ENCODE results near the gene TPCN2. TPM values are rescaled to one million over a fixed set of nuclear protein-coding genes. Genes with fewer than 3 reads are reported as not detected.

The TPCN2 gene
- total and polyA plus RNA-seq, 7 experiments from 2014 or later: 3.3 to 29.4 (median 21.2) TPM

DNA sequence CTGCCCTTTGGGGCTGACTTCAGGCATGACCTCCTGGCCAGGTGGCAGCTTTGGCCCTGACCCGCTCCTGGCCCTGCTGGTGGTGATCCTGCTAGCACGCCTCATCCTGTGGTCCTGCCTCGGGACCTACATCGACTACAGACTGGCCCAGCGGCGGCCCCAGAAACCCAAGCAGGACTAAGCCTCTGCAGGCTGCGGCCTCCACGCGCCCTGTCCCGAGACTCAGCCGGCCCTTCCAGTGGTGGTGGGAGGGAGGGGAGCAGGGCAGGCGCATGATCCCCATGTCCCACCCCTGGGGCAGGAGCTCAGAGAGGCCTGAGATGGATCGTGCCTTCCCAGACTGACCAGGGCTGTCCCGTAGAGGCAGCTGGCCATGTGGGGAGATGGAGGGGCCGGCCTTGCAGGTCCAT, 109.1 kb downstream of the TPCN2 start:
- Mint-ChIP-seq H3K27ac (no peak overlapping the region), H3K4me3 (no peak overlapping the region), H3K27me3 (peaks cover 0 to 3% (median 0%) of the 10 kb centered on the region in 5 donors), H3K36me3 (peaks cover 0 to 5% (median 4%) of the 10 kb centered on the region in 5 donors), H3K4me1 (no peaks in the 10 kb centered on the region), H3K9me3 (peaks cover 0 to 8% (median 3%) of the 10 kb centered on the region in 11 donors)
- Histone ChIP-seq H3K4me3 (ENCODE audit: low read length) (no peak overlapping the region), H3K9me3 (ENCODE audit: control insufficient read depth in 2 of 3, low read length in 3 of 3) (no peaks in the 10 kb centered on the region), H3K27ac (ENCODE audit: low read depth, low read length) (no peak overlapping the region), H3K4me1 (ENCODE audit: control insufficient read depth in 2 of 2, insufficient read depth in 2 of 2, low read length in 2 of 2) (no peaks in the 10 kb centered on the region), H3K36me3 (ENCODE audit: control insufficient read depth in 2 of 3, insufficient read depth in 3 of 3, low read length in 3 of 3) (no peaks in the 10 kb centered on the region), H3K27me3 (ENCODE audit: control insufficient read depth in 2 of 2, insufficient read depth in 2 of 2, low read length in 2 of 2) (no peaks in the 10 kb centered on the region)
- CTCF ChIA-PET: no interaction called here
- ATAC-seq (no peak), DNase-seq (no peak)
- intact Hi-C loops (cut with micrococcal nuclease): no loop called here
- POLR2A ChIA-PET: interaction anchor here (1.5 kb wide), 1 partner anchor 21 kb away, joined by 3 read pairs; no protein-coding TSS in a partner anchor

DNA sequence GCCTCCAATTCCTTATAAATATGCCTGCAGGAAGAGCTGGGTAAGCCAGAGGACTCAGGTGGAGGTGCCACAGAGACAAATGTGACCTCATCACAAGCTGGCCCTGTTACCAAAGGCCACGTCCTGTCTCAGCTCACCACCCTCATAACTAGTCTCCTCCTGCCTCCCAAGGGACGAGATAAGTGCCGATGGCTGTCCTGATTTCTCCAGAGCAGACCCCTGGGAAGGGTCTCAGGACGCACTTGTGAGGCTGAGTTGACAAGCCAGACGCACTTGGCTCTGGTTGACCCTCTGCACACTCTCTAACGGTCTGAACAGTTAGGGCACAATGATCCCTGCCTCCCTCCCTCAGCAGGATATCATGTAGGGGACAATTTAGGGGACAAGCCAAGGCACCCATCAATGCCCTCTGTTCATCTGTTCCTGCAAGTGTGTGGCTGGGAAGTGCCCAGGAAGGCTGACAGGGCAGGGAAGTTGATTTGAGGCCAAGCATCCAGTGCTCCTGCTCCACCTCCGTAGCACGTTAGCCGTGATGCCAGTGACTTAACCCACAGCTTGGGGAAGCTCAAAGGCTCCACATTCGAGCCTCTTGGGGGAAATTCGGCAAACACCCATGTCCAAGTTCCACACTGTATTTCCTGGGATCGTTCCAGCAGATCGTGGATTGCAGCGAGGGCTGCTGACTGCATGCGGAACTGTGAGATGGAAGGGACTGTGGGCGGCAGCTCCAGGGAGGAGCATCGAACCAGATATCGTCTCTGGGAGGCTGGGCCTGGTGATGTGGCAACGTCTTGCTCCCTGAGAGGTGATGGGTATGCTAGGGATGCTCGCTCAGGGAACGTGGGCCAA, 109.8 kb downstream of the TPCN2 start:
- H3K27ac ChIP-seq (ENCODE audit: low read depth, low read length): no peak overlapping the region
- ATAC-seq: no peak
- H3K4me1 ChIP-seq (ENCODE audit: control insufficient read depth in 2 of 2, insufficient read depth in 2 of 2, low read length in 2 of 2): no peaks in the 10 kb centered on the region
- peaks cover 0 to 15% (median 6%) of the 10 kb centered on the region in 11 donors for H3K9me3 Mint-ChIP-seq
- DNase-seq: no peak
- H3K36me3 Mint-ChIP-seq: peaks cover 0 to 10% (median 8%) of the 10 kb centered on the region in 5 donors
- H3K36me3 ChIP-seq (ENCODE audit: control insufficient read depth in 2 of 3, insufficient read depth in 3 of 3, low read length in 3 of 3): no peaks in the 10 kb centered on the region
- H3K9me3 ChIP-seq (ENCODE audit: control insufficient read depth in 2 of 3, low read length in 3 of 3): no peaks in the 10 kb centered on the region
- H3K27ac Mint-ChIP-seq: no peak overlapping the region
- no peak overlapping the region for H3K4me3 Mint-ChIP-seq
- ChIA-PET CTCF (no interaction called here), POLR2A (interaction anchor here (1.5 kb wide), 1 partner anchor 22 kb away, joined by 3 read pairs; no protein-coding TSS in a partner anchor)
- H3K4me1 Mint-ChIP-seq: no peaks in the 10 kb centered on the region
- H3K4me3 ChIP-seq (ENCODE audit: low read length): no peak overlapping the region
- intact Hi-C loops (cut with micrococcal nuclease): no loop called here
- peaks cover 0 to 3% (median 0%) of the 10 kb centered on the region in 5 donors for H3K27me3 Mint-ChIP-seq
- no peaks in the 10 kb centered on the region for H3K27me3 ChIP-seq (ENCODE audit: control insufficient read depth in 2 of 2, insufficient read depth in 2 of 2, low read length in 2 of 2)

DNA sequence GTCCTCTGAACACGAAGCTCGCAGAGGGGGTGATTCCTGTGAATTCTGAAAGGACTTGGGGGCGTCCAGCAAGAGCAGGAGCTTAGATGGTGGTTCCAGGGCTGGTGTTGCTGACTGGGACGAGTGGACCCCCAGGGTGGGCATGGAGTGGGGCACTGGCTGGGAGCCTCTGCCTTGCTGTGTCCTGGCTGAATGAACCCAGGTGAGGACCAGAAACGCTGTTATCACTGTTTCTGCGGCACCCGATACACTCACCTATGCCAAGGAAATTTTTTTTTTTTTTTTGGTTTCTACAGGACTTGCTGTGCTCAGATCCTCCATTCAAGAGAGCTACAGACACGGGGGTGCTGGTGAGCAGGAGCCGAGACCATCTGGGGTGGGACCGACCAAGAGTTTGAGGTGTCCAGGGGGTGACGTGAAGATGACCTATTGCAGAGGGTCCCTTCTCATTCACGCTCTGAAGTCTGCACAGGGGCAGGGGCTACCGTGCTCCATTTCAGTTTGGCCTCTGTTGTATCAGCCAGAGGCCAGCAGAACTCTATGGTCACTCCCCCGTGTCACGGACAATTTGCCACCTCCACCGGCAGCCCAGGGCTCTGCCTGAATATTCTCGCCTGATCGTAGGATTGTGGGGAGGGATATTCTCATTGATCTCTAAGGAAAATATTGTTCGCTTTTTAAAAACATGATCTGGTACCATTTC, 110.6 kb downstream of the TPCN2 start:
- Histone ChIP-seq H3K27me3 (ENCODE audit: control insufficient read depth in 2 of 2, insufficient read depth in 2 of 2, low read length in 2 of 2) (no peaks in the 10 kb centered on the region), H3K36me3 (ENCODE audit: control insufficient read depth in 2 of 3, insufficient read depth in 3 of 3, low read length in 3 of 3) (no peaks in the 10 kb centered on the region), H3K4me3 (ENCODE audit: low read length) (no peak overlapping the region), H3K27ac (ENCODE audit: low read depth, low read length) (no peak overlapping the region), H3K9me3 (ENCODE audit: control insufficient read depth in 2 of 3, low read length in 3 of 3) (no peaks in the 10 kb centered on the region), H3K4me1 (ENCODE audit: control insufficient read depth in 2 of 2, insufficient read depth in 2 of 2, low read length in 2 of 2) (no peaks in the 10 kb centered on the region)
- H3K4me1 Mint-ChIP-seq: no peaks in the 10 kb centered on the region
- POLR2A ChIA-PET: interaction anchor here (1.5 kb wide), 1 partner anchor 23 kb away, joined by 3 read pairs; no protein-coding TSS in a partner anchor
- H3K4me3 Mint-ChIP-seq: no peak overlapping the region
- no peak for ATAC-seq
- peaks cover 2 to 17% (median 8%) of the 10 kb centered on the region in 5 donors for H3K36me3 Mint-ChIP-seq
- peaks cover 0 to 5% (median 0%) of the 10 kb centered on the region in 5 donors for H3K27me3 Mint-ChIP-seq
- CTCF ChIA-PET: no interaction called here
- H3K9me3 Mint-ChIP-seq: peaks cover 1 to 21% (median 10%) of the 10 kb centered on the region in 11 donors
- no peak overlapping the region for H3K27ac Mint-ChIP-seq
- intact Hi-C loops (cut with micrococcal nuclease): no loop called here
- DNase-seq: no peak

DNA sequence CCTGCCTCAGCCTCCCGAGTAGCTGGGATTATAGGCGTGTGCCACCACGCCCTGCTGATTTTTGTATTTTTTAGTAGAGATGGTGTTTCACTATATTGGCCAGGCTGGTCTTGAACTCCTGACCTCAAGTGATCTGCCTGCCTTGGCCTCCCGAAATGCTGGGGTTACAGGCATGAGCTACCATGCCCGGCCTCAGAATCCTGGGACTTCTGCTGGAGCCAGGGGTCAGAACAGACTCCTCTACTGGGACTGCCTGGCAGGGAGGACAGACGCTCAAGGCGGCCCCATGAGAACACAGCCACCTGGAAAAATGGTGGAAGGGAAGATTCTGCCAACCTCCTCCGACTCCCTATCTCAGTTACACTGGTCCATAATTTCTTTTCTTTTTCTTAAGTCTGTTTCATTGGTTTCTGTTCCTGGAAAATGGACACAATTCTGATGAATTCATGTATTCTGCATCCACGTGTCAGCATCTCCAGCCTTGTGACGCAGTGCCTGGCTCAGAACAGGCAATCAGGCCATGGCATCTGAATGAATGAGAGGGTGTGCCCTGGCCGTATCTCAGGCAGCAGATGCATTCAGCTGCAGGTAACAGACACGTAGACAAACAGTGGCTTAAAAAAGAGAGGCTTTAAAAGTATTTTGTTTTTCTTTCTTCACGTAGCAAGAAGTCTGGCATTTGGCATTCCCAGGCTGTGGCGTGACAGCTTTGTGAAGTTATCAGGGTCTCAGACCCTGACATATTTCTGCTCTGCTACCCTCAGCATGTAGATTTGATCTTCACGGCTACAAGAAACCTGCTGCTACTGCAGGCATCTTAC, 111.8 kb downstream of the TPCN2 start:
- H3K9me3 ChIP-seq (ENCODE audit: control insufficient read depth in 2 of 3, low read length in 3 of 3): no peaks in the 10 kb centered on the region
- Mint-ChIP-seq H3K4me3 (no peak overlapping the region), H3K9me3 (peaks cover 1 to 21% (median 10%) of the 10 kb centered on the region in 11 donors), H3K27me3 (peaks cover 0 to 5% (median 0%) of the 10 kb centered on the region in 5 donors), H3K36me3 (peaks cover 2 to 17% (median 8%) of the 10 kb centered on the region in 5 donors), H3K4me1 (peaks cover 0 to 2% (median 0%) of the 10 kb centered on the region in 7 donors), H3K27ac (no peak overlapping the region)
- H3K27ac ChIP-seq (ENCODE audit: low read depth, low read length): no peak overlapping the region
- H3K27me3 ChIP-seq (ENCODE audit: control insufficient read depth in 2 of 2, insufficient read depth in 2 of 2, low read length in 2 of 2): no peaks in the 10 kb centered on the region
- CTCF ChIA-PET: interaction anchor here (0.6 kb wide), 1 partner anchor 37 kb away, joined by 3 read pairs; no protein-coding TSS in a partner anchor
- POLR2A ChIA-PET: no interaction called here
- no peaks in the 10 kb centered on the region for H3K4me1 ChIP-seq (ENCODE audit: control insufficient read depth in 2 of 2, insufficient read depth in 2 of 2, low read length in 2 of 2)
- H3K4me3 ChIP-seq (ENCODE audit: low read length): no peak overlapping the region
- ATAC-seq: no peak
- intact Hi-C loops (cut with micrococcal nuclease): no loop called here
- no peak for DNase-seq
- no peaks in the 10 kb centered on the region for H3K36me3 ChIP-seq (ENCODE audit: control insufficient read depth in 2 of 3, insufficient read depth in 3 of 3, low read length in 3 of 3)

DNA sequence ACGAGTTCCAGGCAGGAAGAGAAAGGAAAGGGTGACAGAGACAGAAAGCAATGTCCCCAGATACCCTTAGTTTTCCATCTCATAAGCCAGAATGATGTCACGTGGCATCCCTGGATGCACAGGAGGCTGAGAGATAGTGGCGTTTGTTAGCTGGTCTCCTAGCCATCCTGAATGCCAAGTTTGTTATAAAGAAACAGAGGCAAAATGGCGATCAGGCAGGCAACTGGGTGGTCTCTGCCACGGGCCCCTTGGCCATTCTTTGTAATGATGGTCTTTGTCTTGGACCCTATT, 112.3 kb downstream of the TPCN2 start:
- Histone ChIP-seq H3K27me3 (ENCODE audit: control insufficient read depth in 2 of 2, insufficient read depth in 2 of 2, low read length in 2 of 2) (no peaks in the 10 kb centered on the region), H3K36me3 (ENCODE audit: control insufficient read depth in 2 of 3, insufficient read depth in 3 of 3, low read length in 3 of 3) (no peaks in the 10 kb centered on the region), H3K27ac (ENCODE audit: low read depth, low read length) (no peak overlapping the region), H3K4me1 (ENCODE audit: control insufficient read depth in 2 of 2, insufficient read depth in 2 of 2, low read length in 2 of 2) (no peaks in the 10 kb centered on the region), H3K9me3 (ENCODE audit: control insufficient read depth in 2 of 3, low read length in 3 of 3) (no peaks in the 10 kb centered on the region), H3K4me3 (ENCODE audit: low read length) (no peak overlapping the region)
- H3K27ac Mint-ChIP-seq: no peak overlapping the region
- H3K36me3 Mint-ChIP-seq: peaks cover 2 to 17% (median 8%) of the 10 kb centered on the region in 5 donors
- ChIA-PET CTCF (no interaction called here), POLR2A (interaction anchor here (0.6 kb wide), 1 partner anchor 165 kb away, joined by 3 read pairs; no protein-coding TSS in a partner anchor)
- intact Hi-C loops (cut with micrococcal nuclease): no loop called here
- DNase-seq (no peak), ATAC-seq (no peak)
- no peak overlapping the region for H3K4me3 Mint-ChIP-seq
- peaks cover 0 to 5% (median 0%) of the 10 kb centered on the region in 7 donors for H3K4me1 Mint-ChIP-seq
- peaks cover 0 to 5% (median 0%) of the 10 kb centered on the region in 5 donors for H3K27me3 Mint-ChIP-seq
- peaks cover 1 to 21% (median 10%) of the 10 kb centered on the region in 11 donors for H3K9me3 Mint-ChIP-seq

DNA sequence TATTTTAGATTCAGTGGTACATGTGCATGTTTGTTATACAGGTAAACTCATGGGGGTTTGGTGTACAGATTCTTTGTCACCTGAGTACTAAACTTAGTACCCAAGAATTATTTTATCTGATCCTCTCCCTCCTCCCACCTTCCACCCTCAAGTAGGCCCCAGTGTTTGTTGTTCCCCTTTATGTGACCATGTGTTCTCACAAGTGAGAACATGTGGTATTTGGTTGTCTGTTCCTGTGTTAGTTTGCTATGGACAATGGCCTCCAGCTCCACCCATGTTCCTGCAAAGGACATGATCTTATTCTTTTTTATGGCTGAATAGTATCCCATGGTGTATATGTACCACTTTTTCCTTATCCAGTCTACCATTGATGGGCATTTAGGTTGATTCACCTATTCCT, 113.8 kb downstream of the TPCN2 start:
- ChIA-PET POLR2A (no interaction called here), CTCF (no interaction called here)
- Histone ChIP-seq H3K4me1 (ENCODE audit: control insufficient read depth in 2 of 2, insufficient read depth in 2 of 2, low read length in 2 of 2) (no peaks in the 10 kb centered on the region), H3K27me3 (ENCODE audit: control insufficient read depth in 2 of 2, insufficient read depth in 2 of 2, low read length in 2 of 2) (no peaks in the 10 kb centered on the region), H3K27ac (ENCODE audit: low read depth, low read length) (no peak overlapping the region), H3K9me3 (ENCODE audit: control insufficient read depth in 2 of 3, low read length in 3 of 3) (no peaks in the 10 kb centered on the region), H3K36me3 (ENCODE audit: control insufficient read depth in 2 of 3, insufficient read depth in 3 of 3, low read length in 3 of 3) (no peaks in the 10 kb centered on the region), H3K4me3 (ENCODE audit: low read length) (no peak overlapping the region)
- intact Hi-C loops (cut with micrococcal nuclease): no loop called here
- Mint-ChIP-seq H3K4me1 (peaks cover 0 to 10% (median 4%) of the 10 kb centered on the region in 7 donors), H3K36me3 (peaks cover 2 to 17% (median 8%) of the 10 kb centered on the region in 5 donors), H3K9me3 (peaks cover 1 to 21% (median 10%) of the 10 kb centered on the region in 11 donors), H3K4me3 (no peak overlapping the region), H3K27me3 (peaks cover 0 to 9% (median 0%) of the 10 kb centered on the region in 5 donors), H3K27ac (no peak overlapping the region)
- no peak for ATAC-seq
- DNase-seq: no peak

Measured in naive thymus-derived CD4-positive, alpha-beta T cell (primary cell).